GM18505 (cell line): ENCODE measurements around the gene KLHL6.
"Not testable (repeated sequence)": the region's sequence is repeated elsewhere in the genome, so short reads cannot be mapped to it uniquely, and the experiment has no call there.

ENCODE experiments used
- ATAC-seq: cut with Tn5 transposase; IDR thresholded peaks from one replicate; pipeline ENCODE4 v1.9.1; 2021; ENCODE audit not compliant: unreplicated experiment
- POLR2A ChIP-seq: IDR thresholded peaks from 4 replicates; pipeline ENCODE4 v1.6.1; 2011; ENCODE audit warnings: borderline replicate concordance; ENCODE audit not compliant: insufficient read depth, insufficient read length; ENCODE audit errors: extremely low read depth

KLHL6 gene

GRCh38 chr3:183534249-183534648, 21.3 kb downstream of the KLHL6 start:
- no peak for TF ChIP-seq POLR2A
- ATAC-seq: no peak

- ATAC-seq: peak; percentile 48
Observed at GRCh38 chr3:183533412-183534132, 21.9 kb downstream of the KLHL6 start.

GRCh38 chr3:183532620-183533411, 22.7 kb downstream of the KLHL6 start:
- TF ChIP-seq POLR2A: no peak
- no peak for ATAC-seq

More at GRCh38 chr3:183533412-183534132, 21.9 kb downstream of the KLHL6 start:
- TF ChIP-seq POLR2A: no peak

- TF ChIP-seq POLR2A: no peak
- ATAC-seq: no peak
Observed at GRCh38 chr3:183529717-183530116, 25.8 kb downstream of the KLHL6 start.

GRCh38 chr3:183529185-183529584, 26.3 kb downstream of the KLHL6 start:
- no peak for ATAC-seq
- TF ChIP-seq POLR2A: no peak

- not testable (repeated sequence) for ATAC-seq
Observed at GRCh38 chr3:183528758-183529157, 26.7 kb downstream of the KLHL6 start.

- ATAC-seq: peak; percentile 76
- no peak for TF ChIP-seq POLR2A
Observed at GRCh38 chr3:183527428-183528379, 27.8 kb downstream of the KLHL6 start.

GRCh38 chr3:183526838-183527427, 28.6 kb downstream of the KLHL6 start:
- TF ChIP-seq POLR2A: no peak
- ATAC-seq: no peak

- no peak for ATAC-seq
- TF ChIP-seq POLR2A: no peak
Observed at GRCh38 chr3:183524476-183524875, 31.0 kb downstream of the KLHL6 start.

GRCh38 chr3:183520741-183521556, 34.6 kb downstream of the KLHL6 start:
- not testable (repeated sequence) for ATAC-seq

GRCh38 chr3:183520295-183520694, 35.2 kb downstream of the KLHL6 start:
- not testable (repeated sequence) for ATAC-seq

GRCh38 chr3:183519891-183520290, 35.6 kb downstream of the KLHL6 start:
- ATAC-seq: no peak
- no peak for TF ChIP-seq POLR2A

- no peak for ATAC-seq
- TF ChIP-seq POLR2A: no peak
Observed at GRCh38 chr3:183518491-183519251, 36.8 kb downstream of the KLHL6 start.
